Lower leg skin (tissue), 3 donors: Measurements from ENCODE around the gene PXDN.

ENCODE experiments used
- POLR2A ChIP-seq, 2 donors: fragments of 450-650 bp; IDR thresholded peaks; one replicate each; pipeline ENCODE4 v1.6.1; 2016 to 2017; ENCODE audit warnings: antibody characterized with exemption in 2 of 2, mild to moderate bottlenecking in 1 of 2, moderate library complexity in 1 of 2
- TF ChIP-seq, protein P1 (sequence below), 3 donors: fragments of 450-650 bp; IDR thresholded peaks; one replicate each; pipeline ENCODE4 v1.5.1; 2016; ENCODE audit warnings: antibody characterized with exemption in 3 of 3, mild to moderate bottlenecking in 3 of 3, moderate library complexity in 2 of 3

DNA sequence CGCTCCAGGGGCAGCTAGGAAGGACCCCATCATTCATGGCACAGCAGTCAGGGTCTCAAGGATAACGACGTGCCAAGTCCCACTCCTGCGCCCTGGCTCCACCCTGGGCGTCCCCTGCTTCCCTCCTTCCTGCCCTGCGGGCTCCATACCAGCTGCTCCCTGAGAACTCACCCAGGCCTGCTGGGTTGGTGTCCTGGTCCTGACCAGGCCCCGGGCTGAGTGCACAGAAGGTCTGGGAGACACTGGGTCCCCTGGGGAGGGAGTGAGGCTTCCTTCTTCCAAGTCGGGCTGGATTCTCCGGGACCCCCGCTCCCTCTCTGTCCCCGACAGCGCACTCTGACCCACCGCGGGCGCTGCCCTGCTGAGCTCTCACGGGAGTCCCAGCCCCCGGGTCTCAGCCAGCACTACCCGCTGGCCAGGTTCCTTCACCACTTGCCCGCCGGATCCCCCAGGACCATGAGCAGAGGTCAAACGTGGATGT lies 160.2 kb downstream of the PXDN start:
- TF ChIP-seq, protein P1, sequence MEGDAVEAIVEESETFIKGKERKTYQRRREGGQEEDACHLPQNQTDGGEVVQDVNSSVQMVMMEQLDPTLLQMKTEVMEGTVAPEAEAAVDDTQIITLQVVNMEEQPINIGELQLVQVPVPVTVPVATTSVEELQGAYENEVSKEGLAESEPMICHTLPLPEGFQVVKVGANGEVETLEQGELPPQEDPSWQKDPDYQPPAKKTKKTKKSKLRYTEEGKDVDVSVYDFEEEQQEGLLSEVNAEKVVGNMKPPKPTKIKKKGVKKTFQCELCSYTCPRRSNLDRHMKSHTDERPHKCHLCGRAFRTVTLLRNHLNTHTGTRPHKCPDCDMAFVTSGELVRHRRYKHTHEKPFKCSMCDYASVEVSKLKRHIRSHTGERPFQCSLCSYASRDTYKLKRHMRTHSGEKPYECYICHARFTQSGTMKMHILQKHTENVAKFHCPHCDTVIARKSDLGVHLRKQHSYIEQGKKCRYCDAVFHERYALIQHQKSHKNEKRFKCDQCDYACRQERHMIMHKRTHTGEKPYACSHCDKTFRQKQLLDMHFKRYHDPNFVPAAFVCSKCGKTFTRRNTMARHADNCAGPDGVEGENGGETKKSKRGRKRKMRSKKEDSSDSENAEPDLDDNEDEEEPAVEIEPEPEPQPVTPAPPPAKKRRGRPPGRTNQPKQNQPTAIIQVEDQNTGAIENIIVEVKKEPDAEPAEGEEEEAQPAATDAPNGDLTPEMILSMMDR (IDR thresholded peaks at IDR 0.05): no peak
- no peak for TF ChIP-seq POLR2A (IDR thresholded peaks at IDR 0.05)
